Measurements from ENCODE around the gene ALDH2. TPM values are rescaled to one million over a fixed set of nuclear protein-coding genes. Genes with fewer than 3 reads are reported as not detected.
"Not testable (repeated sequence)": the region's sequence is repeated elsewhere in the genome, so short reads cannot be mapped to it uniquely, and the experiment has no call there.

ALDH2 gene
- total RNA-seq, result 100 to 1,000 TPM; 268 to 331 TPM
- long read RNA-seq, full-length matches to known transcripts, result 765 of 812 reads
- long read RNA-seq, partial matches to known transcripts, result 26 of 812 reads
- long read RNA-seq, other reads (novel, unspliced or antisense), result 21 of 812 reads

DNA sequence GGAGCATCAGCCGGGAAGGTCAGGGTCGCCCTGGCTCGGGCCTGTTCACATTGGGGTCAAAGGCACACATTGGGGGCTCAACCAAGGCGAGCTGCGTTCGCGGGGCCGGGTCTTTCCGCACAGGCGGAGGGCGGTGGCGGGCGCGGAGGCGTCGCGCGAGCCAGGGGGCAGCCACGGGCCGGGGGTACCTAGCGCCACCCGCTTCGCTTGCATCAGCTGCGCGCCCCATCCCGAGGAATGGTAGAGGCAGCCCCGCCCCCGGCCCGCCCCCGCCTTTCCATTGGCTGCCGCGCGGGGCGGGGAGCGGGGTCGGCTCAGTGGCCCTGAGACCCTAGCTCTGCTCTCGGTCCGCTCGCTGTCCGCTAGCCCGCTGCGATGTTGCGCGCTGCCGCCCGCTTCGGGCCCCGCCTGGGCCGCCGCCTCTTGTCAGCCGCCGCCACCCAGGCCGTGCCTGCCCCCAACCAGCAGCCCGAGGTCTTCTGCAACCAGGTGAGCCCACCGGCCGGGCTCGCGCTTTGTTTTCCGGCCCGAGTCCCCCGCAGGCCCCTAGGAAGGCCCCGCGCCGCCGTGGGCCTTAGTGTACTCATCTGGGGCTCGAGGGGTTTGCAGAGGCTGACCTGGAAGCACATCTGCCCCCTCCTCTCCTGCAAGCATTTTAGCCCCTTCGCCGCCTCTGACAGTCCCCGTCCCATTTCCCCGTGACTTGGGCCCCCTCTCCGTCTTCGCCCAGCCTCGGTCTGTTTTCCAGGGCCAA is at the start of gene ALDH2:
ALDH2 (plus strand) TSS at position 326 of the 754 bp plus-strand sequence; CDS start at position 376, 50 bp downstream.
- DNase-seq, result peak; percentile 84
- peak; percentile 98 for ATAC-seq
- intact Hi-C loops (cut with DNase I), result no loop called here

DNA sequence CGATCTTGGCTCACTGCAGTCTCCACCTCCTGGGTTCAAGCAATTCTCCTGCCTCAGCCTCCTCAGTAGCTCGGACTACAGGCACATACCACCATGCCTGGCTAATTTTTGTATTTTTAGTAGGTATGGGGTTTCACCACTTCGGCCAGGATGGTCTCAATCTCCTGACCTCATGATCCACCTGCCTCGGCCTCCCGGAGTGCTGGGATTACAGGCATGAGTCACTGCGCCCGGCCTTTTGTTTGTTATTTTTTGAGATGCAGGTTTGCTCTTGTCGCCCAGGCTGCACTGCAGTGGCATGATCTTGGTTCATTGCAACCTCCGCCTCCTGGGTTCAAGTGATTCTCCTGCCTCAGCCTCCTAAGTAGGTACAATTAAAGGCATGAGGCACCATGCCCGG is 47.4 kb upstream of the ALDH2 start:
- DNase-seq; ATAC-seq; intact Hi-C loops (cut with DNase I): not testable (repeated sequence)

DNA sequence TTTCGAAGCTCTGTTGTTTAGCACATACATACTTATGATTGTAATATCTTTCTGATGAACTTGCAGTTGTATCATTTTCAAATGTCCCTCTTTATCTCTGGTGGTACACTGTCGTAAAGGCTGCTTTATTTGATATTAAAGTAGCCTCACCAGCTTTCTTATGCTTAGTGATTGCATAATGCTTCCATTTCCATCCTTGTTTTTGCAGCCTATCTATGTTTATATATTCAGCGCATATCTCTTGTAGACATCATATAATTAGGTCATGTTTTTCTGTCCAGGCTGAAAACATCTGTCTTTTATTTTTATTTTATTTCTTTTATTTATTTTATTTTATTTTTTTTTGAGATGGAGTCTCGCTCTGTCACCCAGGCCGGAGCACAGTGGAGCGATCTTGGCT is 46.3 kb upstream of the ALDH2 start:
- DNase-seq (no peak), ATAC-seq (no peak)
- intact Hi-C loops (cut with DNase I), result no loop called here

DNA sequence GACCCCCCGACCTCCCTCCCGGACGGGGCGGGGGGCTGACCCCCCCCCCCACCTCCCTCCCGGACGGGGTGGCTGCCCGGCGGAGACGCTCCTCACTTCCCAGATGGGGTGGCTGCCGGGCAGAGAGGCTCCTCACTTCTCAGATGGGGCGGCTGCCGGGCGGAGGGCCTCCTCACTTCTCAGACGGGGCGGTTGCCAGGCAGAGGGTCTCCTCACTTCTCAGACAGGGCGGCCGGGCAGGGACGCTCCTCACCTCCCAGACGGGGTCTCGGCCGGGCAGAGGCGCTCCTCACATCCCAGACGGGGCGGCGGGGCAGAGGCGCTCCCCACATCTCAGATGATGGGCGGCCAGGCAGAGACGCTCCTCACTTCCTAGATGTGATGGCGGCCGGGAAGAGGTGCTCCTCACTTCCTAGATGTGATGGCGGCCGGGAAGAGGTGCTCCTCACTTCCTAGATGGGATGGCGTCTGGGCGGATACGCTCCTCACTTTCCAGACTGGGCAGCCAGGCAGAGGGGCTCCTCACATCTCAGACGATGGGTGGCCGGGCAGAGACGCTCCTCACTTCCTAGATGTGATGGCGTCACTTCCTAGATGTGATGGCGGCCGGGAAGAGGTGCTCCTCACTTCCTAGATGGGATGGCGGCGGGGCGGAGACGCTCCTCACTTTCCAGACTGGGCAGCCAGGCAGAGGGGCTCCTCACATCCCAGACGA is 42.9 kb upstream of the ALDH2 start:
- intact Hi-C loops (cut with DNase I); ATAC-seq; DNase-seq: not testable (repeated sequence)

DNA sequence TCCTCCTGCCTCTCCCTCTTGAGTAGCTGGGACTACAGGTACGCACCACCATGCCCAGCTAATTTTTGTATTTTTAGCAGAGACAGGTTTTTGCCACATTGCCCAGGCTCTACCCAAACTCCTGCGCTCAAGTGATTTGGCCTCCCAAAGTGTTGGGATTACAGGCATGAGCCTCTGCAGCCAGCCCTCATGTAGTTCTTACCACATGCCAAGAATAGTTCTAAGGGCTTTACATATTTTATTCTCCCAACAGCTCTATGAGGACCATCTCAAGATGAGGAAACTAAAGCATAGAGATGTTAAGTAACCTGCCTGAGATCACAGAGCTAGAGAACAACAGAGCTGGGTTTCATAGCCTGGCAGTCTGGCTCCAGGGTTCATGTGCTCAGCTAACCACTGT is 37.9 kb upstream of the ALDH2 start:
- intact Hi-C loops (cut with DNase I), result no loop called here
- DNase-seq (no peak), ATAC-seq (no peak)

DNA sequence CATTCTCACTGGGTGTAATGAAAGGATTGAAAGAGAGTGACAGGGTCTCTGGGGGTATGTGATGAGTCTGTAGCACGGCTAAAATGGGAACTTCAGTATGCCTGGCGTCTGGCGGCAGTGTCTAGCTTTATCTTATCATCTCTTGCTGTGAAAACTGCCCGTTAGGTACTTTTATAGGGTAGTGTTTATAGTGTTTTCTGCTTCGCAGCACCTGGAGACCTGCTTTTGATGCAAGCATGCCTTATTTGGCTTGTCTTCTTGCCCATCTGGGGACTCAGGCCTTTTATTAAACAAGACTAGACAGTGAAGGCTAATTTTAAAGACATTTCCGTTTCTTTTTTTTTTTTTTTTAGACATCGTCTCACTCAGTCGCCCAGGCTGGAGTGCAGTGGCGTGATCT is 36.3 kb upstream of the ALDH2 start:
- ATAC-seq (no peak), DNase-seq (no peak)
- intact Hi-C loops (cut with DNase I), result no loop called here

DNA sequence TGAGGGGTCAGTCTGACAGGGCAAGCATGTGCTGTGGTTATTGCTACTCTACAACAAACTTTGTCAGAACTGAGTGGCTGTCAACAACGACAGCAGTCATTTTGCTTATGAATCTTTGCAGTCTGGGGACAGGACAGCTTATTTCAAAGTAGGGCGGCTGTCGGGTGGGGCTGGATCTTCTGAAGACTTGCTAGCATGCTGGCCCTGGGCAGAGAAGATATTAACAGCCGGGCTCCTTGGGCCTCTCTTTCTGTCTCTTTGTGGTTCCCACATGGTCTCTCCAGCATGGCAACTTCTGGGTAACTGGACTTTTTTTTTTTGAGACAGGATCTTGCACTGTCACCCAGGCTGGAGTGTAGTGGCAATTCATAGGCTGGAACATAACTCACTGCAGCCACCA is 33.9 kb upstream of the ALDH2 start:
- DNase-seq (no peak), ATAC-seq (no peak)
- intact Hi-C loops (cut with DNase I), result no loop called here

DNA sequence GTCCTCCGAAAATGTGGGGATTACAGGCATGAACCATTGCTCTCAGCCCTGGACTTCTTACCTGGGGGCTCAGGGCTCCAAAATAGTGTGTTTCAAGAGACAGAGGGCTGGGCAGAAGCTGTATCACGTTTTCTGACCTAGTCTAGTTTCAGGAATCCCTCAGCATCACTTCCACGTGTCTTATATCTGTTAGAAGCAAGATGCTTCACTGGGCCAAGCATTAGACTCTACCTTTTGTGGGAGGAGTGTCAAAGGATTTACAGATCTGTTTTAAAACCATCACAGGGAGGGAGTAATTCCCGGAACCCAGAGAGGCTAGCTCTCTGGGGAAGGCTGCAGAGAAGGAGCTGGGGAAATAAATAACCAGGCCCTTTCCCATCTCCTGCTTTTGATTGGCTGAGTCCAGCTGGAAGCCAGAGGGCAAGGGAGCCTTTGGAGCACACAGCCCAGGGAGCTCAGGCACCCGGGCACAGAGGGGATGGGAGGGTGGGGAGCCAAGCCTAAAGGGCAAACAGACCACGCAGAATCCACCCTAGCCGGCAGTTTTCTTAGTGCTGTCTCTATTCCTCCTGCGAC is 33.3 kb upstream of the ALDH2 start:
- intact Hi-C loops (cut with DNase I), result no loop called here
- ATAC-seq (no peak), DNase-seq (no peak)

DNA sequence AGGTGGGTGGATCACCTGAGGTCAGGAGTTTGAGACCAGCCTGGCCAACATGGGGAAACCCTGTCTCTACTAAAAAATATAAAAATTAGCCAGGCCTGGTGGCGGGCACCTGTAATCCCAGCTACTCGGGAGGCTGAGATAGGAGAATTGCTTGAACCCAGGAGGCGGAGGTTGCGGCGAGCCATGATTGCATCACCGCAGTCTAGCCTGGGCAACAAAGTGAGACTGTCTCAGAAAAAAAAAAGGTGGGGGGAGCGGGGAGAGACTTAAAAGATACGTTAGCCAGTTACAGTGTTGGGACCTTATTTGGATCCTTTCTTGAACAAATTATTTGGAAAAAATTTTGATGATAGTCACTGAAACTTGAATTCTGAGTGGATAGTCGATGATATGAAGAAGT is 27.2 kb upstream of the ALDH2 start:
- intact Hi-C loops (cut with DNase I); ATAC-seq; DNase-seq: not testable (repeated sequence)

DNA sequence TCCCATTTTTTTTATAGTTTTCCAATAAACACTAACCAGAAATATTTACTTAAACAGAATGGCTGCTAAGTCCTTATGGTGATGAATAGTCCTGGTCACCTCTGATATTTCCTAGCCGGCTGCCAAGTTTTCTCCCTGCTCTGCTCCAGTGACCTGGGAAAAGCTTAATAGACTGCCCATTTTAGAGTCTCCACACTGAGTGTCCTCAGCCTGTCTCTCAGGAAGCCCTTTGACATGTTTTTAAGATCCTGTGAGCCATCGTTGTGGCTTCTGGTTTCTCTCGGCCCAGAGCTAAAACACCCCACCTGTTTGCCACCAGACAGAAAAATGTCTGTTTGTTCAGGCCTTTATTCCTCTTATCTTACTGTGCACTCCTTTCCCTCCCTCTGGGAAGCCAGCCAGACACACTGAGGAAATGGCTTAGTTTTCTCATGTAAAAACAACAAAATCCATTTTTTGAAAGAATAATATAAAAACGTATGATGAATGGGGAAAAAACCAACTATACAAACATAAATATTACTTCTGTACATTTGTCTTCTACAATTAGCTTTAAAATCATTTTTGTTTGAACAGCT is 25.4 kb upstream of the ALDH2 start:
- ATAC-seq (peak; percentile 23 to 68), DNase-seq (no peak)
- intact Hi-C loops (cut with DNase I), result no loop called here

DNA sequence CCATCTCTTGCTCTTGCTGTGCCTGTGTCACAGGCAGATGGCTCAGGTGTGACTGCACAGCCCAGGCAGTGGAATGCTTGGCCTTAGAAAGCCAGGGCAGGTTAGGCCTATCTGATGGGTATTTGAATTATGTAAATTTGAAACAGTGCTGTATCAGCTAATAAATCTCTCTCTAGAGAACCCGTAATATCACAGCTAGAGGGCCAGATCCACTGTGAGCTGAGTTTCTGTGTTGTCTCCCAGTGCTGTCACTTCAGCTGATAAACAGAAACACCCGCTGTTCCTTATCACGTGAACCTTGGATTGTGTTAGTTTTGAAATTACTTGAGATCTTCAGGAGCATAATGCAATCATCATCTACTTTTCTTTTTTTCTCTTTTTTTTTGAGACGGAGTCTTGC is 21.5 kb upstream of the ALDH2 start:
- intact Hi-C loops (cut with DNase I), result no loop called here
- DNase-seq (no peak), ATAC-seq (no peak)

DNA sequence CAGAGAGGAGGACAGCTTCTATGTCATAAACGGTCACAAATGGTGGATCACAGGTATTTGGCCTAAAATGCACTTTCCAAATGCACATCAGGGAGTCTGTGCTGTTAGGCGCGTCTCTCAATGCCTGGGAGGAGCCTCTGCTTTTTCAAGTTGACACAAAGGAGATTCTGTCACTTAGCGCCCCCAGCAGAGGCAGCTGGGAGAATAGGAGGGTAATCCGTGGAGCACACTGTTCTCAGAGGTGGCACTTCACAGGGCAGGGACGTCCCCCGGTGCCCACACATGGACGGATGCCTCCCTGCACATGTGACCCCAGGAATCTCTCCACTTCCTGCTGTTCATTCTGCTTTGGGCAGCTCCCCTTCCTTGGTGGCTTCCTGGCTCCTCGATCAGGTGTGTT is 19.4 kb upstream of the ALDH2 start:
- intact Hi-C loops (cut with DNase I), result no loop called here
- ATAC-seq (peak in 1 of 2 donors; percentile 20), DNase-seq (no peak)

DNA sequence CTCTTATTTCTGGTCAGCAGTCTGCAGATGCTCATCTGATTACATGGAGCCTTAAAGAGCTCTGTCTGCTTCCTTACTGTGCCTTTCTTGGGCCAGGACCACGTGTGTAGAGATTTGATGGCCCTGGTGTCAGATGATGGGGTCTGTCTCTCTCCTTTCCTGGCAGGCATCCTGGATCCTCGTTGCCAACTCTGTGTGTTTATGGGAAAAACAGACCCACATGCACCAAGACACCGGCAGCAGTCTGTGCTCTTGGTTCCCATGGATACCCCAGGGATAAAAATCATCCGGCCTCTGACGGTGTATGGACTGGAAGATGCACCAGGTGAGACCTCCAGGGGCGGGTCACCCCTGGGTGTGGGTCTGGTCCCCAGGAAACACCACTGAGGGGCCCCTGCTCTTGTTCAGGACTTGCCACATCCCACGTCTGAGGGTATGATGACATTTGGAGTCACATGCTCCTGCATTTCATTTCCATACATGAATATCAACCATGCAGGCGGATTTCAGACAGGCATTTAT is 18.5 kb upstream of the ALDH2 start:
- ATAC-seq (peak; percentile 37 to 39), DNase-seq (peak; percentile 37)
- intact Hi-C loops (cut with DNase I), result no loop called here

DNA sequence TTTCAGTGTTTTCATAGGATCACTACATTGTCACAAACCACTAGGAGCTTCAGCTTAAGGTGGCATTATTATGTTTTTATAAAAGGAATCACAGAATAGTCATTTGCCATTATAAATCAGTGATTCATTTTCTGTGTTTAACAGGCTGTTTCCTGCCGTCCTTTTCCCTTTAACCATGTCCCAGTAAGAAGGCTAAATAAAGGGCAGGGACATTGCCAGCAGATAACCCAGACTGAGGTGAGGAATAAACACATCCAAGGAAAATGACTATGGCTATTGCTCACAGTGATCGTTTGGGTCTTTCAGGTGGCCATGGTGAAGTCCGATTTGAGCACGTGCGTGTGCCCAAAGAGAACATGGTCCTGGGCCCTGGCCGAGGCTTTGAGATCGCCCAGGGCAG is 17.9 kb upstream of the ALDH2 start:
- peak in 1 of 2 donors; percentile 18 for ATAC-seq

DNA sequence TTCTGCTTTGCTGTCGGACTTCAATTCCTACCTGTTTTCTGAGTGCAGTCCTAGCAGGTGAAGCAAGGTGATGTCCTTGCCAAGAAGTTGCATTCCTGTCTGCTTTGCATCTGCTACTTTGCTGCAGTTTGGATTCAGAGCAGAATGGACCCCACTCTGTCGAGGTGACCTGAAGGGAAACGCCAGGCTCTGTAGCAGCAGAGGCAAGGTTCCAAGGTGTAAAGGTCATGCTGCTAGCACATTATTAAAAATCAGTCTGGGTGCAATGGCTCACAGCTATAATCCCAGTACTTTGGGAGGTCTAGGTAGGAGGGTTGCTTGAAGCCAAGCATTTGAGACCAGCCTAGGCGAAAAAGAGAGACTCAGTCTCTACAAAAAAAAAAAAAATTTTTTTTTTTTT is 17.3 kb upstream of the ALDH2 start:
- intact Hi-C loops (cut with DNase I), result no loop called here
- ATAC-seq, result no peak
- DNase-seq, result no peak

More for the DNA sequence above, 17.9 kb upstream of the ALDH2 start:
- DNase-seq, result no peak
- intact Hi-C loops (cut with DNase I), result no loop called here

DNA sequence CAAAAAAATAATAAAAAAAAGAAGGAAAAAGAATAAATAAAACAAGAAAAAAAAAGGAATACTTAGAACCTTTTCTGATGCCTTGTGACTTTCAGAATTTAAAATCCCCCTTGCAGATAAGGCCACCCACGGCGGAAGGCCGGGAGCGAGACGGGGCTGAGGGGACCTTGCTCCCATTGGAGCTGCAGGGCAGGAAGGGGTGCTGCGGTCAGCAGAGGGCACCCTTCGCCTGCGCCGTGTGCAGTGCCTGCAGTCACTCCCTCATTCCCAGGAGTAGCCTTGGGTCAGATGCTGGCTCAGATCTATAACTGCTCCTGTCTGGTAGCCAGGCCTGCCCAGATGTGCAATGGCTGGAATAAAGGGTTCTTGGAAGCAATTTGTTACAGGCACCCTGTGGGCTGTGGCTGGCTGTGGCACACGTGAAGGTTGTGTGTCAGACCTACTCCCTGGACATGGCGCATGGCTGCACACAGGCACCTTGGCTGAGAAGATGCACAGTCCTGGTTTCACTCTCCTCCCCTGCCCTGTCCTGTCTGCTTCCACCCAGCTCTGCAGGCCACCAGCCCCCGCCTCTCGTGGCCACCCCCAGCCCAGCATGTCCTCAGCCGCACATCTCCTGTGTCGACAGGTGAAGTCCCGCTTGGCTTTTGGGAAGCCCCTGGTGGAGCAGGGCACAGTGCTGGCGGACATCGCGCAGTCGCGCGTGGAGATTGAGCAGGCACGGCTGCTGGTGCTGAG is 13.4 kb upstream of the ALDH2 start:
- peak; percentile 77 for DNase-seq
- ATAC-seq, result peak; percentile 80 to 83
- intact Hi-C loops (cut with DNase I), result loop anchor here in 1 of 2 donors (2.0 to 5.0 kb wide), 2 partner anchors 34 to 59 kb away; no protein-coding TSS in a partner anchor

DNA sequence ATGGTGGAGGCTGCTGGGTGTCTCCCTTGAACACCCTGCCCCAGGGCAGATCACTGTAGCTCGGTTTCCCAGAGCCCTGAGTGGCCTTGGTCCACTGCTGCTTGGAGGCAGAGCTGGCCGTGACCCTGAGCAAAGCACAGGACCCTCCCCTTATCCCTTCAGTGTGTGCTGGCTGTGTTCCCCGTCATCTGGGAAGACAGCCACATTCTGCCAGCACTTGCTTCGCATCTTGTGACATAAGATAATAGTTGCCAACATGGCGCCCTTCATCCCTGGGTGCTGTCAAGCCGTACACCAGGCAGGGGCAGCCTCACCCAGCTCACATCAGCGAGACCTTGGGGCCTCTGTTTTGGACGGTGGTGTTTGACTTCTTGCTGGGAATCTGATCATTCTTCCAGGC is 12.1 kb upstream of the ALDH2 start:
- intact Hi-C loops (cut with DNase I), result loop anchor here (5.0 kb wide), 2 partner anchors 33 to 58 kb away; no protein-coding TSS in a partner anchor
- DNase-seq (peak; percentile 60), ATAC-seq (peak; percentile 51 to 56)

DNA sequence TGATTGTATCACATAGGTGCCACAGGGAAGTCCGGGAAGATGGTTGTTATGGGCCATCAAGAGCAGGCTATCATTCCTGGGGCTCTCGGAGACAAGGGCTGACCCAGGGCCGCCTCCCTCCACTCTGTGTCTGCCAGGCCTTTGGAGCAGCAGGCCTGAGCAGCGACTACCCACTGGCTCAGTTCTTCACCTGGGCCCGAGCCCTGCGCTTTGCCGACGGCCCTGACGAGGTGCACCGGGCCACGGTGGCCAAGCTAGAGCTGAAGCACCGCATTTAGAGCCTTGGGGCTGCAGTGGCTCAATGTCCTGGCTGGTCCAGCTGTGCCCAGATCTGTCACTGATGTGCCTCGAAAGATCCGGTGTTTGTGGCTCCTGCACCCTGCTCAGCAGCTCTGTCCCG is 10.5 kb upstream of the ALDH2 start:
- no peak for ATAC-seq
- intact Hi-C loops (cut with DNase I), result loop anchor here in 1 of 2 donors (5.0 kb wide), 1 partner anchor 56 kb away; no protein-coding TSS in a partner anchor
- DNase-seq, result no peak
